PC-9 (cell line): ENCODE results near the gene RNH1. TPM values are rescaled to one million over a fixed set of nuclear protein-coding genes. Genes with fewer than 3 reads are reported as not detected.

Experiments
- BruUV-seq: library from RNA; stranded (reverse); fragments of 400-500 nt; replicated peaks from 2 replicates; lab custom pipeline; 2021; lab: Mats Ljungman, UMichigan
- CTCF ChIA-PET: fragments of 300-600 bp; sonication (Branson Sonifier 250); formaldehyde crosslinking; loops from one replicate; lab custom pipeline; 2022; ENCODE audit warnings: antibody characterized with exemption; lab: Charles Lee
- POLR2A ChIA-PET: fragments of 300-600 bp; sonication (Branson Sonifier 250); formaldehyde crosslinking; loops from one replicate; lab custom pipeline; 2022; ENCODE audit warnings: antibody characterized with exemption; ENCODE audit not compliant: unreplicated experiment; lab: Charles Lee
- DNase-seq, 2 experiments: peaks; one replicate each; pipeline versions ENCODE4 v3.0.0 to v3.0.0-alpha.2; 2015 to 2022; ENCODE audit warnings: mixed read lengths in 1 of 2
- H2AFZ ChIP-seq: fragments of 200-600 bp; sonication (generic); 2 replicates; pipeline ENCODE4 v1.8.1; 2017; ENCODE audit warnings: antibody characterized with exemption
- H3F3A ChIP-seq: fragments of 200-600 bp; sonication (generic); 2 replicates; pipeline ENCODE4 v1.8.1; 2017; ENCODE audit warnings: antibody characterized with exemption, mild to moderate bottlenecking, low read depth; ENCODE audit not compliant: insufficient read depth
- H3K27ac ChIP-seq: fragments of 200-600 bp; sonication (generic); 2 replicates; pipeline ENCODE4 v1.6.1; 2016; ENCODE audit warnings: mixed run types
- H3K27me3 ChIP-seq: fragments of 200-600 bp; sonication (generic); 2 replicates; pipeline ENCODE4 v1.6.1; 2016; ENCODE audit warnings: low read depth, mixed run types; ENCODE audit not compliant: insufficient read depth
- H3K36me3 ChIP-seq: fragments of 200-600 bp; sonication (generic); 2 replicates; pipeline ENCODE4 v1.6.1; 2016; ENCODE audit warnings: low read depth, mixed run types
- H3K4me1 ChIP-seq: fragments of 200-600 bp; sonication (generic); replicated peaks from 2 replicates; pipeline ENCODE4 v1.6.1; 2016; ENCODE audit warnings: mixed run types; ENCODE audit not compliant: insufficient read depth
- H3K4me2 ChIP-seq: fragments of 200-600 bp; sonication (generic); 2 replicates; pipeline ENCODE4 v1.6.1; 2017; ENCODE audit warnings: mixed run types
- H3K4me3 ChIP-seq: fragments of 200-600 bp; sonication (generic); 2 replicates; pipeline ENCODE4 v1.6.1; 2016; ENCODE audit warnings: mixed run types
- H3K79me2 ChIP-seq: fragments of 200-600 bp; sonication (generic); 2 replicates; pipeline ENCODE4 v1.6.1; 2017; ENCODE audit warnings: low read depth, mixed run types
- H3K9me2 ChIP-seq: fragments of 200-600 bp; sonication (generic); 2 replicates; pipeline ENCODE4 v1.8.1; 2017; ENCODE audit warnings: mild to moderate bottlenecking; ENCODE audit not compliant: insufficient read depth
- H3K9me3 ChIP-seq: fragments of 200-600 bp; sonication (generic); 2 replicates; pipeline ENCODE4 v1.8.1; 2016; ENCODE audit warnings: low read depth; ENCODE audit not compliant: insufficient read depth
- H4K20me1 ChIP-seq: fragments of 200-600 bp; sonication (generic); 2 replicates; pipeline ENCODE4 v1.8.1; 2017; ENCODE audit not compliant: insufficient read depth
- CTCF ChIP-seq: fragments of 200-600 bp; sonication (generic); conservative IDR thresholded peaks from 2 replicates; pipeline ENCODE4 v1.6.1; 2017; ENCODE audit warnings: mixed run types, antibody characterized with exemption, mild to moderate bottlenecking, moderate library complexity
- EZH2 ChIP-seq: fragments of 200-600 bp; sonication (generic); IDR thresholded peaks from 2 replicates; pipeline ENCODE4 v1.8.0; 2017; ENCODE audit warnings: antibody characterized with exemption, low read depth
- intact Hi-C: fragments of 100-400 bp; cut with micrococcal nuclease; formaldehyde crosslinking; loops from one replicate; pipeline ENCODE4 v1.10.0; 2022; ENCODE audit not compliant: unreplicated experiment
- total RNA-seq: library from RNA; stranded (reverse); gene quantifications from 2 replicates; pipeline ENCODE4 v1.2.3, GENCODE V29; 2021

Gene RNH1
- total RNA-seq, 1 experiment from 2014 or later, result 87.8 TPM

DNA sequence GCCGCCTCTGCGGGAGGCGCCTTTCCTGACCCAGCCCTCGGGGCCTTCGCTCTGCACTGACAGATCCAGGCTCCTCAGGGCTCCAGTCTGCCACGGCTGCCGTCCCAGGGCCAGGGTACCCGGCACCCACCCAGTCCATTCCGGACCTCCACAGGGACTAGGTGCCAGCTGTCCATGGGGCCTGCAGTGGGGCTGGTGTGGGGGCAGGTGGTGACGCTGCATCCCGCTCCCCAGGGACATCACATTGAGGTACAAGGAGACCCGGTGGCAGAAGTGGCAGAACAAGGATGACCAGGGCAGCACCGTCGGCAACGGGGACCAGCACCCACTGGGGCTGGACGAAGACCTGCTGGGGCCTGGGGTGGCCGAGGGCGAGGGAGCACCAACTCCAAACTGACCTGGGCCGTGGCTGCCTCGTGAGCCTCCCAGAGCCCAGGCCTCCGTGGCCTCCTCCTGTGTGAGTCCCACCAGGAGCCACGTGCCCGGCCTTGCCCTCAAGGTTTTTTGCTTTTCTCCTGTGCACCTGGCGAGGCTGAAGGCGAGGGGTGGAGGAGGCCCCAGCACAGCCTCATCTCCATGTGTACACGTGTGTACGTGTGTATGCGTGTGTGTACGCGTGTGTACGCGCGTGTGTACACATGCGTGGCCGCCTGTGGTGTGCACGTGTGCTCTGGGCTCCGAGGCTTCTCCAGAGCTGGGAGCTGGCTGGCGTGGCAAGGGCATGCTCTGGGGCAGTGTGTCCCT lies 16.7 kb downstream of the RNH1 start:
- DNase-seq, result no peak
- no peak overlapping the region for H3K27ac ChIP-seq
- H2AFZ ChIP-seq, result no peak overlapping the region
- no peaks in the 10 kb centered on the region for H3K4me1 ChIP-seq
- no peaks in the 10 kb centered on the region for H3K27me3 ChIP-seq
- CTCF ChIA-PET, result no interaction called here
- intact Hi-C loops, result no loop called here
- no peaks in the 10 kb centered on the region for H4K20me1 ChIP-seq
- no peak overlapping the region for H3K4me3 ChIP-seq
- no peak overlapping the region for H3K4me2 ChIP-seq
- H3K9me2 ChIP-seq, result no peaks in the 10 kb centered on the region
- H3K36me3 ChIP-seq, result no peaks in the 10 kb centered on the region
- no TSS peak for BruUV-seq
- TF ChIP-seq CTCF, result no peak
- TF ChIP-seq EZH2, result no peak
- no peaks in the 10 kb centered on the region for H3K79me2 ChIP-seq
- POLR2A ChIA-PET, result no interaction called here
- H3F3A ChIP-seq, result no peaks in the 10 kb centered on the region
- no peaks in the 10 kb centered on the region for H3K9me3 ChIP-seq

DNA sequence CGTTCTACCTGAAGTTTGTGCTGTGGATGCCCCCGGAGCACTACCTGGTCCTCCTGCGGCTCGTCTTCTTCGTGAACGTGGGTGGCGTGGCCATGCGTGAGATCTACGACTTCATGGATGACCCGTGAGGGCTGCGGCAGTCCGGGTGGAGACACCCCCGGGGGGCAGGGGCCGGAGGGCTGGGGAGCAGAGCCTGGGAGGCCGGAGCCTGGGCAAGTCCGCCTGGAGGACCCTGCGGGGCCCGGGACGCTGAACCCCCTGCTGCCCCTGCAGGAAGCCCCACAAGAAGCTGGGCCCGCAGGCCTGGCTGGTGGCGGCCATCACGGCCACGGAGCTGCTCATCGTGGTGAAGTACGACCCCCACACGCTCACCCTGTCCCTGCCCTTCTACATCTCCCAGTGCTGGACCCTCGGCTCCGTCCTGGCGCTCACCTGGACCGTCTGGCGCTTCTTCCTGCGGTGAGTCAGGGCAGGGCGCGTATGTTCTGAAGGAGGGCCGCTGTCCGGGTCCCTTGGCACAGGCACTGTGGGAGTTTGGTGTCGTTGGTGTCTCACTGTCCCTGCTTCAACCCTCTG lies 17.3 kb downstream of the RNH1 start:
- H3K9me2 ChIP-seq, result no peaks in the 10 kb centered on the region
- no peaks in the 10 kb centered on the region for H3K9me3 ChIP-seq
- BruUV-seq, result no TSS peak
- no peak overlapping the region for H3K4me2 ChIP-seq
- H3F3A ChIP-seq, result no peaks in the 10 kb centered on the region
- ChIA-PET CTCF (no interaction called here), POLR2A (no interaction called here)
- H2AFZ ChIP-seq, result no peak overlapping the region
- intact Hi-C loops, result no loop called here
- DNase-seq, result no peak
- TF ChIP-seq CTCF, result no peak
- no peak for TF ChIP-seq EZH2
- H3K36me3 ChIP-seq, result no peaks in the 10 kb centered on the region
- H4K20me1 ChIP-seq, result no peaks in the 10 kb centered on the region
- H3K79me2 ChIP-seq, result no peaks in the 10 kb centered on the region
- H3K27ac ChIP-seq, result no peak overlapping the region
- no peak overlapping the region for H3K4me3 ChIP-seq
- H3K4me1 ChIP-seq, result no peaks in the 10 kb centered on the region
- no peaks in the 10 kb centered on the region for H3K27me3 ChIP-seq

DNA sequence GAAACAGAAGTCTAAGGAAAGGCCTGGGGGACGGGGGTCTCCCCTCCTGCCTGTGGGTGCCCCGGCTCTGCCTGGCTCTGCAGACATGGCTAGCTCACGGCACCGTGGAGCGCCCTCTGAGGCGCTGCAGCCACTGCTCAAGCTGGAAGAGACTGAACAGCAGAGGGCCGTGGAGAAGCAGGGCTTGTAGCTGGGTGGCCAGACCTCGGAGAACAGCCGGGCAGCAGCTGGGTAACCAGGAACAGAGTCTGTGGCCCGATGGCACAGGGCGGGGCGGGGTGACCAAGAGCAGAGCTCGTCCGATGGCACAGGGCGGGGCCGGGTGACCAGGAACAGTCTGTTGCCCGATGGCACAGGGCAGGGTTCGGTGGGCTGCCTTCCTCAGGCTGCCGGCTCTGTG lies 18.1 kb downstream of the RNH1 start:
- H4K20me1 ChIP-seq, result no peaks in the 10 kb centered on the region
- H3K4me1 ChIP-seq, result no peaks in the 10 kb centered on the region
- no TSS peak for BruUV-seq
- CTCF ChIA-PET, result no interaction called here
- no peaks in the 10 kb centered on the region for H3K9me2 ChIP-seq
- H3K9me3 ChIP-seq, result no peaks in the 10 kb centered on the region
- no peak for DNase-seq
- no peaks in the 10 kb centered on the region for H3F3A ChIP-seq
- H3K4me3 ChIP-seq, result no peak overlapping the region
- H3K79me2 ChIP-seq, result no peaks in the 10 kb centered on the region
- POLR2A ChIA-PET, result no interaction called here
- TF ChIP-seq EZH2 (no peak), CTCF (no peak)
- H3K36me3 ChIP-seq, result no peaks in the 10 kb centered on the region
- intact Hi-C loops, result no loop called here
- H2AFZ ChIP-seq, result no peak overlapping the region
- H3K27ac ChIP-seq, result no peak overlapping the region
- H3K27me3 ChIP-seq, result no peaks in the 10 kb centered on the region
- no peak overlapping the region for H3K4me2 ChIP-seq
